ENCODE measurements around the gene TNRC18. TPM values are rescaled to one million over a fixed set of nuclear protein-coding genes. Genes with fewer than 3 reads are reported as not detected.

TNRC18 gene
- total and polyA plus RNA-seq, 4 donors, result 2.3 to 37.1 (median 20.4) TPM

DNA sequence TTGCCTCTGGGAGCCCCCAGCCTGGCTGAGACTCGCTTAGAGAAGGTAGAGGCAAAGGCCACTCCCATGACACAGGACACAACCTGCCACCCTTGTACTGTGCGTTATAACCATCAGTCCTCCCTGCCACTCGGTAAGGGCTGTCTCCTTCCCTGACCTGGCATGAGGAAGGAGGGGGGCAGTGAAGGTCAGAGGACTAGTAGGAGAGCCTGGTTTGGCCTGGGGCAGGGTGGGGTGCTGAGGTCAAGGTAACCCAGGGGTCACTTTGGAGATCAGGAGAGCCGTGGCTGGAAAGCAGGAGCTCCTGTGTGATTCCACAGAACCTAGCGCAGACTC, 6.9 kb upstream of the TNRC18 start:
- 75% methylated on average over 5 of the region's 5 CpGs for WGBS
- Histone ChIP-seq H3K4me1 (ENCODE audit: control insufficient read depth in 4 of 4, insufficient read depth in 4 of 4, low read length in 3 of 4) (peaks cover 3 to 35% (median 17%) of the 10 kb centered on the region in 4 donors), H3K36me3 (ENCODE audit: control insufficient read depth in 4 of 4, insufficient read depth in 3 of 4, low read depth in 1 of 4, low read length in 3 of 4) (no peaks in the 10 kb centered on the region), H3K9ac (ENCODE audit: low read depth in 1 of 2, low read length in 2 of 2) (no peak overlapping the region), H3K9me3 (ENCODE audit: control insufficient read depth in 4 of 4, low read length in 3 of 4) (peaks cover 0 to 3% (median 0%) of the 10 kb centered on the region in 4 donors), H3K27ac (ENCODE audit: low read depth in 1 of 2, low read length in 2 of 2) (peak overlapping the region; percentile 95 to 100), H3K4me3 (ENCODE audit: low read depth in 1 of 3, low read length in 3 of 3) (peak overlapping the region in 1 of 3 donors; percentile 1), H3K27me3 (ENCODE audit: control insufficient read depth in 4 of 4, insufficient read depth in 4 of 4, low read length in 3 of 4) (no peaks in the 10 kb centered on the region)
- DNase-seq (ENCODE audit: low spot score), result no peak
- no peak for TF ChIP-seq NR2F2 (IDR thresholded peaks at IDR 0.05)
- no peak for TF ChIP-seq EGR1 (IDR thresholded peaks at IDR 0.05; ENCODE audit: low read depth in 2 of 2)
- TF ChIP-seq, protein P1, sequence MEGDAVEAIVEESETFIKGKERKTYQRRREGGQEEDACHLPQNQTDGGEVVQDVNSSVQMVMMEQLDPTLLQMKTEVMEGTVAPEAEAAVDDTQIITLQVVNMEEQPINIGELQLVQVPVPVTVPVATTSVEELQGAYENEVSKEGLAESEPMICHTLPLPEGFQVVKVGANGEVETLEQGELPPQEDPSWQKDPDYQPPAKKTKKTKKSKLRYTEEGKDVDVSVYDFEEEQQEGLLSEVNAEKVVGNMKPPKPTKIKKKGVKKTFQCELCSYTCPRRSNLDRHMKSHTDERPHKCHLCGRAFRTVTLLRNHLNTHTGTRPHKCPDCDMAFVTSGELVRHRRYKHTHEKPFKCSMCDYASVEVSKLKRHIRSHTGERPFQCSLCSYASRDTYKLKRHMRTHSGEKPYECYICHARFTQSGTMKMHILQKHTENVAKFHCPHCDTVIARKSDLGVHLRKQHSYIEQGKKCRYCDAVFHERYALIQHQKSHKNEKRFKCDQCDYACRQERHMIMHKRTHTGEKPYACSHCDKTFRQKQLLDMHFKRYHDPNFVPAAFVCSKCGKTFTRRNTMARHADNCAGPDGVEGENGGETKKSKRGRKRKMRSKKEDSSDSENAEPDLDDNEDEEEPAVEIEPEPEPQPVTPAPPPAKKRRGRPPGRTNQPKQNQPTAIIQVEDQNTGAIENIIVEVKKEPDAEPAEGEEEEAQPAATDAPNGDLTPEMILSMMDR (IDR thresholded peaks at IDR 0.05; ENCODE audit: low read depth, low read length, missing input control), result no peak
- TF ChIP-seq, protein P2, sequence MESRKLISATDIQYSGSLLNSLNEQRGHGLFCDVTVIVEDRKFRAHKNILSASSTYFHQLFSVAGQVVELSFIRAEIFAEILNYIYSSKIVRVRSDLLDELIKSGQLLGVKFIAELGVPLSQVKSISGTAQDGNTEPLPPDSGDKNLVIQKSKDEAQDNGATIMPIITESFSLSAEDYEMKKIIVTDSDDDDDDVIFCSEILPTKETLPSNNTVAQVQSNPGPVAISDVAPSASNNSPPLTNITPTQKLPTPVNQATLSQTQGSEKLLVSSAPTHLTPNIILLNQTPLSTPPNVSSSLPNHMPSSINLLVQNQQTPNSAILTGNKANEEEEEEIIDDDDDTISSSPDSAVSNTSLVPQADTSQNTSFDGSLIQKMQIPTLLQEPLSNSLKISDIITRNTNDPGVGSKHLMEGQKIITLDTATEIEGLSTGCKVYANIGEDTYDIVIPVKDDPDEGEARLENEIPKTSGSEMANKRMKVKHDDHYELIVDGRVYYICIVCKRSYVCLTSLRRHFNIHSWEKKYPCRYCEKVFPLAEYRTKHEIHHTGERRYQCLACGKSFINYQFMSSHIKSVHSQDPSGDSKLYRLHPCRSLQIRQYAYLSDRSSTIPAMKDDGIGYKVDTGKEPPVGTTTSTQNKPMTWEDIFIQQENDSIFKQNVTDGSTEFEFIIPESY (IDR thresholded peaks at IDR 0.05), result no peak
- TF ChIP-seq, protein P3, sequence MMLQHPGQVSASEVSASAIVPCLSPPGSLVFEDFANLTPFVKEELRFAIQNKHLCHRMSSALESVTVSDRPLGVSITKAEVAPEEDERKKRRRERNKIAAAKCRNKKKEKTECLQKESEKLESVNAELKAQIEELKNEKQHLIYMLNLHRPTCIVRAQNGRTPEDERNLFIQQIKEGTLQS (IDR thresholded peaks at IDR 0.05), result no peak
- no peak for TF ChIP-seq SP1 (IDR thresholded peaks at IDR 0.05)
- TF ChIP-seq YY1 (IDR thresholded peaks at IDR 0.05), result no peak
- TF ChIP-seq, protein P4, sequence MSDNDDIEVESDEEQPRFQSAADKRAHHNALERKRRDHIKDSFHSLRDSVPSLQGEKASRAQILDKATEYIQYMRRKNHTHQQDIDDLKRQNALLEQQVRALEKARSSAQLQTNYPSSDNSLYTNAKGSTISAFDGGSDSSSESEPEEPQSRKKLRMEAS (IDR thresholded peaks at IDR 0.05), result no peak
- no peak for TF ChIP-seq FOXA1 (IDR thresholded peaks at IDR 0.05)
- TF ChIP-seq RXRA (IDR thresholded peaks at IDR 0.05), result no peak
- TF ChIP-seq, protein P5, sequence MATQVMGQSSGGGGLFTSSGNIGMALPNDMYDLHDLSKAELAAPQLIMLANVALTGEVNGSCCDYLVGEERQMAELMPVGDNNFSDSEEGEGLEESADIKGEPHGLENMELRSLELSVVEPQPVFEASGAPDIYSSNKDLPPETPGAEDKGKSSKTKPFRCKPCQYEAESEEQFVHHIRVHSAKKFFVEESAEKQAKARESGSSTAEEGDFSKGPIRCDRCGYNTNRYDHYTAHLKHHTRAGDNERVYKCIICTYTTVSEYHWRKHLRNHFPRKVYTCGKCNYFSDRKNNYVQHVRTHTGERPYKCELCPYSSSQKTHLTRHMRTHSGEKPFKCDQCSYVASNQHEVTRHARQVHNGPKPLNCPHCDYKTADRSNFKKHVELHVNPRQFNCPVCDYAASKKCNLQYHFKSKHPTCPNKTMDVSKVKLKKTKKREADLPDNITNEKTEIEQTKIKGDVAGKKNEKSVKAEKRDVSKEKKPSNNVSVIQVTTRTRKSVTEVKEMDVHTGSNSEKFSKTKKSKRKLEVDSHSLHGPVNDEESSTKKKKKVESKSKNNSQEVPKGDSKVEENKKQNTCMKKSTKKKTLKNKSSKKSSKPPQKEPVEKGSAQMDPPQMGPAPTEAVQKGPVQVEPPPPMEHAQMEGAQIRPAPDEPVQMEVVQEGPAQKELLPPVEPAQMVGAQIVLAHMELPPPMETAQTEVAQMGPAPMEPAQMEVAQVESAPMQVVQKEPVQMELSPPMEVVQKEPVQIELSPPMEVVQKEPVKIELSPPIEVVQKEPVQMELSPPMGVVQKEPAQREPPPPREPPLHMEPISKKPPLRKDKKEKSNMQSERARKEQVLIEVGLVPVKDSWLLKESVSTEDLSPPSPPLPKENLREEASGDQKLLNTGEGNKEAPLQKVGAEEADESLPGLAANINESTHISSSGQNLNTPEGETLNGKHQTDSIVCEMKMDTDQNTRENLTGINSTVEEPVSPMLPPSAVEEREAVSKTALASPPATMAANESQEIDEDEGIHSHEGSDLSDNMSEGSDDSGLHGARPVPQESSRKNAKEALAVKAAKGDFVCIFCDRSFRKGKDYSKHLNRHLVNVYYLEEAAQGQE (IDR thresholded peaks at IDR 0.05), result no peak
- TF ChIP-seq JUND (IDR thresholded peaks at IDR 0.05), result no peak

DNA sequence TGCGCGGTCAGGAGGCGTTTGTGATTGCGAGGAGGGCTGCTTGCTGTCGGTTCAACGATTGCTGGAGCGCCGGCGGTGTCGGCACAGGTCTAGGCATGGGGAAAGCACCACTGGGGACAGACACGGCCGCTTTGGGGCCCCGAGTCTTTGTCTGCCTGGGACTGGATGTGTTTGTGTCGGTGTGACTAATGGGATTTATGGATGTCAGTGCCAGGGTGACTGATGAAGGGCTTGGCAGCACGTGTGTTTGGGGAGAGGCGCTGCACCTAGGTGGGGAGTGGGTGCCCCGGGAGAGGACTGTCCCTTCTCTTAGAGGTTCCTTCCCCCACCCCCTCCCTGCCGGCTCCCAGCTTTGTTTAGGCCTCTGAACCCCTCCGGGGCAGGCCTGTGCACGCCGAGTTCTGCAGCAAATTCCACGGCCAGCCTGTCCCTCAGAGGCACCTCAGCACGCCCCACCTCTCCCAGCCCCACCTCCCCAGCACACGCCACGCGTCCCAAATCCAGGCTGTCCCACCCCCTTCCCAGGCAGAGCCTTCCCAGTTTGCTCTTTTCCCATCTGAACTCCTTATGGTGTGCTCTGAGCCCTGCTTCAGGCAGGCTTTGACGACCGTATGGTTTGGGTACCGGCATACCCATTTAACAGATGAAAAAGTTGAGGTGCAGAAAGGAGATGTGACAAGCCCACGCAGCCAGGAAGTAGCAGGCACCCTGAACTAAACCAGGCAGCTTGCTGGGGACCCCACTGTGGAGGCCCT, 6.4 kb upstream of the TNRC18 start:
- H3K9me3 ChIP-seq (ENCODE audit: control insufficient read depth in 4 of 4, low read length in 3 of 4), result peaks cover 0 to 3% (median 0%) of the 10 kb centered on the region in 4 donors
- H3K4me1 ChIP-seq (ENCODE audit: control insufficient read depth in 4 of 4, insufficient read depth in 4 of 4, low read length in 3 of 4), result peaks cover 3 to 35% (median 17%) of the 10 kb centered on the region in 4 donors
- DNase-seq (ENCODE audit: low spot score), result no peak
- no peaks in the 10 kb centered on the region for H3K27me3 ChIP-seq (ENCODE audit: control insufficient read depth in 4 of 4, insufficient read depth in 4 of 4, low read length in 3 of 4)
- peak overlapping the region; percentile 71 to 82 for H3K9ac ChIP-seq (ENCODE audit: low read depth in 1 of 2, low read length in 2 of 2)
- H3K27ac ChIP-seq (ENCODE audit: low read depth in 1 of 2, low read length in 2 of 2), result peak overlapping the region; percentile 95 to 100
- H3K4me3 ChIP-seq (ENCODE audit: low read depth in 1 of 3, low read length in 3 of 3), result peak overlapping the region; percentile 63 to 84 (median 73)
- 16% methylated on average over 30 of the region's 30 CpGs for WGBS
- no peaks in the 10 kb centered on the region for H3K36me3 ChIP-seq (ENCODE audit: control insufficient read depth in 4 of 4, insufficient read depth in 3 of 4, low read depth in 1 of 4, low read length in 3 of 4)
- TF ChIP-seq, protein P4 (IDR thresholded peaks at IDR 0.05), result peak; percentile 49
- no peak for TF ChIP-seq TAF1 (conservative IDR thresholded peaks at IDR 0.05)
- TF ChIP-seq, protein P1 (IDR thresholded peaks at IDR 0.05; ENCODE audit: low read depth, low read length, missing input control), result no peak
- TF ChIP-seq NR2F2 (IDR thresholded peaks at IDR 0.05), result no peak
- no peak for TF ChIP-seq JUND (IDR thresholded peaks at IDR 0.05)
- no peak for TF ChIP-seq HNF4G (IDR thresholded peaks at IDR 0.05)
- TF ChIP-seq FOXA2 (IDR thresholded peaks at IDR 0.05), result no peak
- no peak for TF ChIP-seq RAD21 (IDR thresholded peaks at IDR 0.05)
- TF ChIP-seq RXRA (IDR thresholded peaks at IDR 0.05), result peak in 1 of 2 donors; percentile 36
- TF ChIP-seq HNF4A (conservative IDR thresholded peaks at IDR 0.05), result peak in 1 of 2 donors; percentile 37
- no peak for TF ChIP-seq SP1 (IDR thresholded peaks at IDR 0.05)
- TF ChIP-seq, protein P2 (IDR thresholded peaks at IDR 0.05), result no peak
- TF ChIP-seq EGR1 (IDR thresholded peaks at IDR 0.05; ENCODE audit: low read depth in 2 of 2), result no peak
- no peak for TF ChIP-seq FOXA1 (IDR thresholded peaks at IDR 0.05)
- TF ChIP-seq, protein P3 (IDR thresholded peaks at IDR 0.05), result no peak

Data from liver (tissue), 9 donors.